Neural cell (in vitro differentiated cells): ENCODE results near the gene ZNF761.

Source experiments
- CTCF ChIP-seq: fragments of 450-650 bp; IDR thresholded peaks from 2 replicates; pipeline ENCODE4 v1.5.1; 2014; ENCODE audit warnings: antibody characterized with exemption, mild to moderate bottlenecking, moderate library complexity; ENCODE audit not compliant: poor library complexity, severe bottlenecking
- EZH2 ChIP-seq: fragments of 200-600, 300-800 bp; shearing (Covaris generic), sonication (generic); IDR thresholded peaks from 2 replicates; pipeline ENCODE4 v1.6.1; 2014; ENCODE audit warnings: antibody characterized with exemption, low read length, borderline replicate concordance, mild to moderate bottlenecking; ENCODE audit not compliant: insufficient read depth, poor library complexity, severe bottlenecking
- POLR2AphosphoS5 ChIP-seq: IDR thresholded peaks from 2 replicates; pipeline ENCODE4 v1.6.1; 2012
- TAF1 ChIP-seq: IDR thresholded peaks from 2 replicates; pipeline ENCODE4 v1.6.1; 2012; ENCODE audit warnings: low read depth

- TF ChIP-seq CTCF (no peak), POLR2AphosphoS5 (no peak), EZH2 (no peak), TAF1 (no peak)
Measured at GRCh38 chr19:53504885-53505284, 73.1 kb downstream of the ZNF761 start.
